Esophagus squamous epithelium (tissue), 4 donors: ENCODE results near the gene PLPP6.

ENCODE experiments used
- CTCF ChIP-seq, 6 experiments: fragments of 450-650 bp in 4 of 6; fragments of 200-600 bp in 2 of 6; sonication (generic) in 2 of 6; IDR thresholded peaks; one replicate each; pipeline ENCODE4 v1.5.1; 2016 to 2019; ENCODE audit warnings: antibody characterized with exemption in 6 of 6, mild to moderate bottlenecking in 4 of 6, moderate library complexity in 4 of 6
- POLR2A ChIP-seq, 4 donors: fragments of 450-650 bp; IDR thresholded peaks; one replicate each; pipeline ENCODE4 v1.6.1; 2017; ENCODE audit warnings: antibody characterized with exemption in 4 of 4, mild to moderate bottlenecking in 4 of 4, moderate library complexity in 3 of 4

DNA sequence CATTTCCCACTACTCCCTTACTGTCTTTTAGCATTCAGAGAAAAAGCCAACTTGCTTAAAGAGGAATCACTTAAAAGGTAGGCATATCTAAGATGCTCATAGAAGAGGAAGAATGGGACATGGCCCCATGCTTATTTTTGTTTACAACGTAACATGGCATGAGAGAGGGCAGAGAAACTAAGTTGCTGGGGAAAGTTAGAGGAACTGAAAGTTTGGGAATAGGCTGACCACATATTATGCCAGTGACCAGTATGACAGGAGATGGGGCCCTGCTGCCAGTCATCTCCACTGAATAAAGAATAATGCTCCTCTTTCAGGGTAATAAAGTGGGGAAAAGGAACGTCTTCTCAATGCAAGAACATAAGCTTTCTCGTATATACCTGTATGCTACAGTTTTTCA lies 1.9 kb downstream of the PLPP6 start:
- no peak for TF ChIP-seq CTCF (IDR thresholded peaks at IDR 0.05)
- TF ChIP-seq POLR2A (IDR thresholded peaks at IDR 0.05) = no peak
